Activated CD8-positive, alpha-beta memory T cell treated with anti-CD3 and anti-CD28 coated beads, Interleukin-2, amount 50 U/mL, for 48 hours (primary cell): Measurements from ENCODE around the gene NFS1.

ENCODE experiments used
- DNase-seq: peaks from one replicate; pipeline ENCODE4 v3.0.0-alpha.2; 2020

NFS1 gene

GRCh38 chr20:35635652-35636051, 63.5 kb downstream of the NFS1 start:
- no peak for DNase-seq

- no peak for DNase-seq
Observed at GRCh38 chr20:35632539-35633115, 66.5 kb downstream of the NFS1 start.

- DNase-seq: no peak
Observed at GRCh38 chr20:35630636-35631035, 68.5 kb downstream of the NFS1 start.

GRCh38 chr20:35629427-35630145, 69.6 kb downstream of the NFS1 start:
- DNase-seq: no peak

GRCh38 chr20:35627121-35627520, 72.0 kb downstream of the NFS1 start:
- peak; percentile 34 for DNase-seq

- peak; percentile 20 for DNase-seq
Observed at GRCh38 chr20:35626386-35627001, 72.7 kb downstream of the NFS1 start.

GRCh38 chr20:35625584-35626385, 73.4 kb downstream of the NFS1 start:
- peak; percentile 13 for DNase-seq

GRCh38 chr20:35621560-35621946, 77.6 kb downstream of the NFS1 start:
- no peak for DNase-seq

- no peak for DNase-seq
Observed at GRCh38 chr20:35620818-35621559, 78.2 kb downstream of the NFS1 start.

GRCh38 chr20:35619196-35620095, 79.7 kb downstream of the NFS1 start:
- DNase-seq: peak; percentile 91

GRCh38 chr20:35618263-35619131, 80.7 kb downstream of the NFS1 start:
- peak; percentile 66 for DNase-seq
